Neural progenitor cell (in vitro differentiated cells): ENCODE measurements around the gene SEMA3G. TPM values are rescaled to one million over a fixed set of nuclear protein-coding genes. Genes with fewer than 3 reads are reported as not detected.

Experiments used
- DNase-seq: peaks from one replicate; pipeline ENCODE4 v3.0.0-alpha.2; 2016; ENCODE audit warnings: low spot score
- H2AFZ ChIP-seq: fragments of 200-600 bp; sonication (generic); replicated peaks from 2 replicates; pipeline ENCODE4 v1.6.1; 2016; ENCODE audit warnings: antibody characterized with exemption
- H3F3A ChIP-seq: fragments of 200-600 bp; sonication (generic); 2 replicates; pipeline ENCODE4 v1.6.1; 2016; ENCODE audit warnings: antibody characterized with exemption, low read depth
- H3K27ac ChIP-seq: fragments of 200-600 bp; sonication (generic); 2 replicates; pipeline ENCODE4 v1.5.1; 2016; ENCODE audit warnings: mild to moderate bottlenecking
- H3K27me3 ChIP-seq: fragments of 200-600 bp; sonication (generic); 2 replicates; pipeline ENCODE4 v1.6.1; 2016; ENCODE audit warnings: mild to moderate bottlenecking, moderate library complexity
- H3K36me3 ChIP-seq: fragments of 200-600 bp; sonication (generic); 2 replicates; pipeline ENCODE4 v1.5.1; 2016
- H3K4me1 ChIP-seq: fragments of 200-600 bp; sonication (generic); 2 replicates; pipeline ENCODE4 v1.6.1; 2016; ENCODE audit warnings: mixed run types
- H3K4me2 ChIP-seq: fragments of 200-600 bp; sonication (generic); 2 replicates; pipeline ENCODE4 v1.6.1; 2016
- H3K4me3 ChIP-seq: fragments of 200-600 bp; sonication (generic); 2 replicates; pipeline ENCODE4 v1.5.1; 2016
- H3K79me2 ChIP-seq: fragments of 200-600 bp; sonication (generic); 2 replicates; pipeline ENCODE4 v1.6.1; 2016; ENCODE audit warnings: low read depth
- H3K9ac ChIP-seq: fragments of 200-600 bp; sonication (generic); 2 replicates; pipeline ENCODE4 v1.6.1; 2016
- H3K9me3 ChIP-seq: fragments of 200-600 bp; sonication (generic); 2 replicates; pipeline ENCODE4 v1.5.1; 2016; ENCODE audit warnings: low read depth
- H4K20me1 ChIP-seq: fragments of 200-600 bp; sonication (generic); 2 replicates; pipeline ENCODE4 v1.6.1; 2016; ENCODE audit warnings: low read depth
- H3K27ac Mint-ChIP-seq: 3 replicates; pipeline ENCODE4 v1.8.0; 2021; ENCODE audit warnings: mixed read lengths
- H3K27me3 Mint-ChIP-seq: 2 replicates; pipeline ENCODE4 v1.8.0; 2022; ENCODE audit warnings: low read depth, mild to moderate bottlenecking, inconsistent platforms, moderate library complexity, mixed read lengths; ENCODE audit not compliant: insufficient read depth
- H3K36me3 Mint-ChIP-seq: 3 replicates; pipeline ENCODE4 v1.8.0; 2021; ENCODE audit warnings: mixed read lengths
- H3K4me1 Mint-ChIP-seq: 3 replicates; pipeline ENCODE4 v1.8.0; 2021; ENCODE audit warnings: mixed read lengths
- H3K4me3 Mint-ChIP-seq: 3 replicates; pipeline ENCODE4 v1.8.0; 2021; ENCODE audit warnings: mild to moderate bottlenecking, moderate library complexity, mixed read lengths
- H3K9me3 Mint-ChIP-seq: 3 replicates; pipeline ENCODE4 v1.8.0; 2020; ENCODE audit warnings: mixed read lengths
- EZH2 ChIP-seq: fragments of 200-600 bp; sonication (generic); IDR thresholded peaks from 2 replicates; pipeline ENCODE4 v1.6.1; 2017; ENCODE audit warnings: antibody characterized with exemption, mild to moderate bottlenecking, moderate library complexity
- EZH2phosphoT487 ChIP-seq: fragments of 200-600 bp; sonication (generic); IDR thresholded peaks from 2 replicates; pipeline ENCODE4 v1.6.1; 2017; ENCODE audit warnings: antibody characterized with exemption
- total RNA-seq: library from RNA; depleted of rRNA; stranded (reverse); fragments of >200 nt; gene quantifications from 2 replicates; pipeline ENCODE4 v1.2.3, GENCODE V29; 2015; ENCODE audit warnings: low replicate concordance
- TF ChIP-seq, protein P1 (sequence below): fragments of 200-600 bp; sonication (generic); IDR thresholded peaks from 2 replicates; pipeline ENCODE4 v1.5.1; 2017; ENCODE audit warnings: antibody characterized with exemption, mild to moderate bottlenecking

Gene SEMA3G
- total RNA-seq, 1 donor from 2014 or later: 0.79 TPM

DNA sequence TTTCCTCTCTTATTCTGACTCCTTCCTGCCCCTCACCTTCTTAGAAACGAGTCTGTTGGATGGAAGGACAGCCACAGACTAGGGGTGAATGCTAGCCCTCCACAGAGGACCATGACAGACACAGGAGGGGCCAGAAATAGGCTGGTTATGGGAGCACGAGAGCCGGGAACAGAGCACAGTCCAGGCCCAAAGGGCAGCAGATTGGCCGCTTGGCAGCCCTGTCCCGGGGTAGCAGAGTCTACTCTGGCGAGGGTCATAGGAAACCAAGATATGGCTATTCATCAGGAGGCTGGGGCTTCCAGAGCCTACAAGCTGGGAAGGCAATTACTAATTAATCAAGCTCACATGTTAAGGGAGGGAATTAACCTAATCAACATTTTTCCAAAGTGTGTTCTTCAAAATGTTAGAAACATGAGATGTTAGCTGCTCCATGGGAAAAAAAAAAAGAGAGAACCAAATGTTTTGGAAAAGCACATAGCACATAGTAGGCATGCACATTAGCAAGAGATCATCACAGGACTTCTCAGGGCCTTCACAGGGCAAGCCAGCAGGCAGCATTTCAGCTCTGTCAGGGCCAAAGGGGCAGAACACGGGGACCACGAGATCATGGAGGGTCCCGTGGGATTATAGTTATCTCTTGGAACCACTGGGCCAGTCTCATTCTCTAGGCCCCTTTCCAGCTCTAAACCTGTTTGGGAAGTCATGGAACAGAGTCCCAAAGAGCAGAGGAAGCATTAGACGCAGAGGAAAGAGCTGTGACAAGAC, 13.3 kb downstream of the SEMA3G start:
- Histone ChIP-seq H3K36me3 (no peaks in the 10 kb centered on the region), H2AFZ (no peak overlapping the region), H3K9ac (no peak overlapping the region), H3K27me3 (no peaks in the 10 kb centered on the region), H3K79me2 (no peaks in the 10 kb centered on the region), H3K4me3 (no peak overlapping the region), H3K27ac (no peak overlapping the region), H3K4me2 (no peak overlapping the region), H3K9me3 (no peaks in the 10 kb centered on the region), H3F3A (peaks cover 17% of the 10 kb centered on the region), H4K20me1 (no peaks in the 10 kb centered on the region), H3K4me1 (peaks cover 18% of the 10 kb centered on the region)
- H3K4me1 Mint-ChIP-seq: peaks cover 33% of the 10 kb centered on the region
- peaks cover 7% of the 10 kb centered on the region for H3K27me3 Mint-ChIP-seq
- no peak for DNase-seq
- H3K4me3 Mint-ChIP-seq: no peak overlapping the region
- no peaks in the 10 kb centered on the region for H3K9me3 Mint-ChIP-seq
- H3K27ac Mint-ChIP-seq: peak overlapping the region; percentile 43
- H3K36me3 Mint-ChIP-seq: no peaks in the 10 kb centered on the region
- TF ChIP-seq EZH2phosphoT487 (no peak), EZH2 (no peak)
- TF ChIP-seq, protein P1, sequence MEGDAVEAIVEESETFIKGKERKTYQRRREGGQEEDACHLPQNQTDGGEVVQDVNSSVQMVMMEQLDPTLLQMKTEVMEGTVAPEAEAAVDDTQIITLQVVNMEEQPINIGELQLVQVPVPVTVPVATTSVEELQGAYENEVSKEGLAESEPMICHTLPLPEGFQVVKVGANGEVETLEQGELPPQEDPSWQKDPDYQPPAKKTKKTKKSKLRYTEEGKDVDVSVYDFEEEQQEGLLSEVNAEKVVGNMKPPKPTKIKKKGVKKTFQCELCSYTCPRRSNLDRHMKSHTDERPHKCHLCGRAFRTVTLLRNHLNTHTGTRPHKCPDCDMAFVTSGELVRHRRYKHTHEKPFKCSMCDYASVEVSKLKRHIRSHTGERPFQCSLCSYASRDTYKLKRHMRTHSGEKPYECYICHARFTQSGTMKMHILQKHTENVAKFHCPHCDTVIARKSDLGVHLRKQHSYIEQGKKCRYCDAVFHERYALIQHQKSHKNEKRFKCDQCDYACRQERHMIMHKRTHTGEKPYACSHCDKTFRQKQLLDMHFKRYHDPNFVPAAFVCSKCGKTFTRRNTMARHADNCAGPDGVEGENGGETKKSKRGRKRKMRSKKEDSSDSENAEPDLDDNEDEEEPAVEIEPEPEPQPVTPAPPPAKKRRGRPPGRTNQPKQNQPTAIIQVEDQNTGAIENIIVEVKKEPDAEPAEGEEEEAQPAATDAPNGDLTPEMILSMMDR: no peak

DNA sequence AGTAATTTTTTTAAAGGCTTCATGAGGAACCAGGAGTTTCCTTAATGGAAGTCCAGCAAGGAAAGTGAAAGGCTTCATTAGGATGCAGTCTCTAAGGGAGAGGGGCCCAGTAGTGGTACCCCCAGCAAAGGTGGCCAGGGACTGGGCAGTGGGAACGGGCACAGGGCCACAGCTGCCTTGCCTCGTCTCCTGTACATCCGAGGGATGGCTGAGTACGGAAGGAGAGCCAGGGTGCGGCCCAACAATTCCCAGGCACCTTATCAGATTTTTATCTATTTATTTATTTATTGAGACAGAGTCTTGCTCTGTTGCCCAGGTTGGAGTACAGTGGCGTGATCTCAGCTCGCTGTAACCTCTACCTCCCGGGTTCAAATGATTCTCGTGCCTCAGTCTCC, 14.5 kb downstream of the SEMA3G start:
- no peaks in the 10 kb centered on the region for H3K9me3 Mint-ChIP-seq
- TF ChIP-seq EZH2phosphoT487: no peak
- TF ChIP-seq, protein P1: no peak
- peaks cover 17% of the 10 kb centered on the region for H3F3A ChIP-seq
- DNase-seq: no peak
- peaks cover 18% of the 10 kb centered on the region for H3K4me1 ChIP-seq
- no peaks in the 10 kb centered on the region for H3K79me2 ChIP-seq
- no peak overlapping the region for H3K4me3 ChIP-seq
- H4K20me1 ChIP-seq: no peaks in the 10 kb centered on the region
- H3K36me3 ChIP-seq: no peaks in the 10 kb centered on the region
- no peak overlapping the region for H2AFZ ChIP-seq
- H3K27me3 ChIP-seq: no peaks in the 10 kb centered on the region
- no peak overlapping the region for H3K27ac ChIP-seq
- no peak overlapping the region for H3K4me3 Mint-ChIP-seq
- no peak overlapping the region for H3K9ac ChIP-seq
- H3K9me3 ChIP-seq: no peaks in the 10 kb centered on the region
- no peak overlapping the region for H3K4me2 ChIP-seq
- peaks cover 7% of the 10 kb centered on the region for H3K27me3 Mint-ChIP-seq
- peaks cover 33% of the 10 kb centered on the region for H3K4me1 Mint-ChIP-seq
- H3K27ac Mint-ChIP-seq: no peak overlapping the region
- no peaks in the 10 kb centered on the region for H3K36me3 Mint-ChIP-seq

DNA sequence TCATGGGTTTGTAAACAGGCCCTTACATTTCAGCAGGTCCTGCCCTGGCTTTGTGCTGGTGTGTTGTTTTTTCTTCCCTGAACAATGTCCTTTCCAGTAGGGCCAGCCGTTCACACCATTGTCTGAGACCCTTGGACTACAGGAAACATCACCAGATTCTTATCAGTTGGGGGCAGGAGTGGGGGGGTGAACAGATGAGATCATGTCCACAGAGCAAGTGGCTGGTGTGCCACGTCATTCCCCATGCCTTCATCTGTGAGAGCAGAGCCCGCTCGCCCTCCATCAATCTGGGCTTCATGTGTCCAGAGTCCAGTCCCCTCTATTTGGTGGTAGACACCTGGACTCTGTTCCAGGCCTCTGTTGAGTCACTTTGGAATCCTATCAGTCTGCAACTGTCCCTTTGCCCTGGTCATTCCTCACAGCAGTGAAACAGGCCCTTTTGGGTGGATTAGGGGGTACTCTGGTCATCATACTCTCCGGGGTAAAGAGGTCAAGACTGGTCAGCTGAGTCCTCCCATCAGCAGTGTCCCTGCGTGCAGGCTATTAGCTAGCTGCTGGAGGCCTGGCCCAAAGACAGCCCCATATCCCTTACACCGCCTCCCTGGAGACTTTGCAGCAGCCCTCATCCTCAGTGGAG, 15.0 kb downstream of the SEMA3G start:
- Histone ChIP-seq H3K36me3 (no peaks in the 10 kb centered on the region), H4K20me1 (no peaks in the 10 kb centered on the region), H3F3A (peaks cover 17% of the 10 kb centered on the region), H3K9ac (no peak overlapping the region), H3K79me2 (no peaks in the 10 kb centered on the region), H3K27me3 (no peaks in the 10 kb centered on the region), H3K9me3 (no peaks in the 10 kb centered on the region), H3K4me1 (peaks cover 18% of the 10 kb centered on the region), H3K4me3 (no peak overlapping the region), H3K27ac (no peak overlapping the region), H2AFZ (no peak overlapping the region), H3K4me2 (no peak overlapping the region)
- H3K36me3 Mint-ChIP-seq: no peaks in the 10 kb centered on the region
- H3K27me3 Mint-ChIP-seq: peaks cover 7% of the 10 kb centered on the region
- H3K27ac Mint-ChIP-seq: no peak overlapping the region
- no peak for TF ChIP-seq EZH2phosphoT487
- no peak for TF ChIP-seq EZH2
- TF ChIP-seq, protein P1: no peak
- no peaks in the 10 kb centered on the region for H3K9me3 Mint-ChIP-seq
- no peak overlapping the region for H3K4me3 Mint-ChIP-seq
- no peak for DNase-seq
- peaks cover 33% of the 10 kb centered on the region for H3K4me1 Mint-ChIP-seq
